RCC 7860 (cell line): ENCODE results near the gene SLC43A1.

Experiments
- DNase-seq: peaks from one replicate; pipeline ENCODE4 v3.0.0-alpha.2; 2015; ENCODE audit warnings: low spot score
- FAIRE-seq: peaks from 2 replicates; lab custom pipeline; 2012; peaks lifted over from hg19 to GRCh38; lab: Jason Lieb, UNC

Gene SLC43A1

DNA sequence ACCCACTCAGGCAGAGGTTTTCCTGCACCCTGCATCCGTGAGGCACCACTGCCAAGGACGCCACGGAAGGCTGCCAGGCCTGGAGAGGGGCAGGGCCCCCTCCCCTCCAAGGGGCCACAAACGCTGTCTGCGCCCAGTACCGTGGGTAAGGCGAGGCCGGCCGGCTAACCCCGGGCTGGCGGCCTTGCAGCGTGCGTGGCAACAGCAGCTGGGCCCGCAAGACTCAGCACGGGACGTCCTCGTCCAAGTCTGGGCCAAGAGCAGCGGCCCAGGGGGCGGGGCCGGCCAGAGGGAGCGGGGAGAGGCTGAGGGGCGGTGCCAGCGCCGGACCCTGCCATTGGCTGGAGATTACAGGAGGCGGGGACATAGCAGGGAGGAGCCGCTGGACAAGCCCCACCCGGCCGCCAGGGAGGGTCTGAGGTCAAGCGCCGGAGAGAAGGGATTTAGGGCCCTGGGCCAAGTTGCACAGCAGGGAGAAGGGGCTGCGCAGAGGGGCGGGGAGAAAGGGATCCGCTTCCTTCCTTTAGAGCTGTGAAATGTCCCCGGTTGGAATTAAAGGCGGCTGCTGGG lies 16.0 kb downstream of the SLC43A1 start:
- DNase-seq (no peak), FAIRE-seq (no peak)

DNA sequence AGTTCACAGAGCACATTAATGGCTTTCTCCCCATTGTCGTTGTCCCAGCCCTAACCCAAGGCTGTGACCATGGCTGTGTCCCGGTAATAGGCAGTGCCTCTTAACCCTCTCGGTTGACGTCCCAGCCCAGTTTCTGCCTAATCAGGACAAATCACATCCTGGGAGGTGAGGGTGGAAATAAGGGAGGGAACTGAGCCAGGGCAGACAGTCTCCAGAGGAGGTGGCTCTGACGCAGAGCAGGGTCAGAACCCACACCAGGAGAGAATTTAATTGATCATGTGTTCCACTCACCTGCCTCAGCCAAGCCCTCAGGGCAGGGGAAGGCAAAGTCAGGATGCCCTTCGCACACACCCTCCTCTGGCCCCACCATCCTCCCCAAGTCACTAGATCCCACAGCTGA lies 17.0 kb downstream of the SLC43A1 start:
- FAIRE-seq: no peak
- DNase-seq: no peak

- no peak for DNase-seq
- FAIRE-seq: no peak
Measured at GRCh38 chr11:57497303-57498247, 17.9 kb downstream of the SLC43A1 start.

GRCh38 chr11:57496109-57496820 lies 19.2 kb downstream of the SLC43A1 start:
- FAIRE-seq (no peak), DNase-seq (no peak)

DNA sequence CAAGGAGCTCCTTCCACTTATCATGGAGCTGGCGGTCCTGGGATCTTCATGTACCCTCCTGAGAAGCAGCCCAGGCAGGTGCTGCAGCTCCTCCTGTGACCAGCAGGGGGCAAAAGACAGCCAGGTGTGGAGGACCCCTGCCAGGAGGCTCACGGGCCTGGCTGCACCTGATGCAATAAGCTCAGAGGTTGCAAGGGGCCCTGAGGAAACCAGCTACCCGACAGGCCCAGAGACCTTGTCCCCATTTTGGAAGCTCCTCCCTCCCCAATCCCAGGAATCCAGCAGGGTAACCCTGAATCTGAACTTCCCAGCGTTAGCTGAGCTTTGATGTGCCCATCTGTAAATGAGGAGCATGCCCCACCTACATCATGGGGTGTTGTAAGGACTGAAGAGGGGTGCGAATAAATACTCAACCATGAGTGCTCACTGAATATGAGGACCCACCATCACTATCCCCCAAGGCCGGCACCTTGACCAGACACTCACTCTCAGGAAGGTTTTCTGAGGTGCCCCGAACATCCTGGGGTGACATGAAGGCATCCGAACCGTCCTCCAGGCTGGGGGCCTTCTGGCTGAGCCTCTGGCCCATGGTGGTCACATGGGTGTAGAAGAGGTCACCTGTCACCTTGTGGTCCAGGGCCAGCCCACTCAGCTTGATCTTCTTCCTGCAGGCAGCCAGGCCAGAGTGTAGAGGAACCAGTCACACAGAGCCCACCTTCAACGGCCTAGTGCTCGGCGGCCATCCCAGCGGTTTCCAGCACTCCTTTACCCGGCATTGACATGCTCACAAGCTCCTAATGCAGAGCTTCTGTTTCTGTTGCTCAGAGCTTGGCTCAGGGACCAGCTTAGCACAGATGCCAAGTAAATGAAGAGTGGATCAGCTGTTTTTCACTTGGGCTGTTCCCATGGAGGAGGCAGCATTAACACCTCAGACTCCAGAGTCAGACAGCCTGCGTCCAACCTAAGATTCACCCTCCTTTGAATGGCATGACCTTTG lies 21.7 kb downstream of the SLC43A1 start:
- DNase-seq: peak; percentile 12
- no peak for FAIRE-seq

- FAIRE-seq: no peak
- DNase-seq: no peak
Measured at GRCh38 chr11:57491371-57492061, 24.0 kb downstream of the SLC43A1 start.

GRCh38 chr11:57490456-57491248 lies 24.9 kb downstream of the SLC43A1 start:
- DNase-seq (no peak), FAIRE-seq (no peak)

GRCh38 chr11:57487920-57488659 lies 27.4 kb downstream of the SLC43A1 start:
- DNase-seq (no peak), FAIRE-seq (no peak)

DNA sequence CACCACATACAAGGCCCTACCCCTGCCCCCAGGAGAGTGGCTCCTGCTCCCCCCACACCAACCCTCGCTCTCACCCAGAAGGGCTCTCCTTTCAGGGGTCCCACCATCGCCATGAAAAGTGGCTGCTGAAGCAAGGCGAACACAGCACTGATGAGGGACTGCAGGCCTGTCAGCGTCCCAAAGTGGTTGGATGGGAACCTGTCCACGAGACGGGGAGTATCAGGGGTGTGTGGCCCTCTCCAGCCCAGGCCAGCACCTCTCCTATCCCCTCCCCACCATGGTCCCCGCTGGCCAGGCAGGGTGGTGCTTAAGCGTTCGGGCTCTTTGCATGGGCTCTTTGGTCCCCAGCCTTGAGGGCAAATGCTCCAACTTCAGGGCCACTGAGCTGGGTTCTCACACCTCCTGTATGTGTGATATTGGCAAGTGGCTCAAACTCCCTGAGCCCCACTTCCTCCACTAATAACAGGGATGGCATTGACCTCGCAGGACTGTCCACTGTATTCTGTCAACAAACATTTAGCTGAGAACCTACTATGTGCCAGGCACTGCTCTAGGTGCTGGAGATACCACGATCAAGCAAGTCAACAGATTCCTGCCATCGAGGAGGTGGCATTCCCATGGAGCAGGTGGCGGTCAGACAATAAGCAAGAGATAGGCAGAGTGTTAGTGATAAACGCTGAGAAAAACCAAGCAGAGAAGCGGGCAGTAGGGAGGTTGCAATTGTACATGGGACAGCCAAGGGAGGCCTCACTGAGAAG lies 28.3 kb downstream of the SLC43A1 start:
- no peak for FAIRE-seq
- no peak for DNase-seq

DNA sequence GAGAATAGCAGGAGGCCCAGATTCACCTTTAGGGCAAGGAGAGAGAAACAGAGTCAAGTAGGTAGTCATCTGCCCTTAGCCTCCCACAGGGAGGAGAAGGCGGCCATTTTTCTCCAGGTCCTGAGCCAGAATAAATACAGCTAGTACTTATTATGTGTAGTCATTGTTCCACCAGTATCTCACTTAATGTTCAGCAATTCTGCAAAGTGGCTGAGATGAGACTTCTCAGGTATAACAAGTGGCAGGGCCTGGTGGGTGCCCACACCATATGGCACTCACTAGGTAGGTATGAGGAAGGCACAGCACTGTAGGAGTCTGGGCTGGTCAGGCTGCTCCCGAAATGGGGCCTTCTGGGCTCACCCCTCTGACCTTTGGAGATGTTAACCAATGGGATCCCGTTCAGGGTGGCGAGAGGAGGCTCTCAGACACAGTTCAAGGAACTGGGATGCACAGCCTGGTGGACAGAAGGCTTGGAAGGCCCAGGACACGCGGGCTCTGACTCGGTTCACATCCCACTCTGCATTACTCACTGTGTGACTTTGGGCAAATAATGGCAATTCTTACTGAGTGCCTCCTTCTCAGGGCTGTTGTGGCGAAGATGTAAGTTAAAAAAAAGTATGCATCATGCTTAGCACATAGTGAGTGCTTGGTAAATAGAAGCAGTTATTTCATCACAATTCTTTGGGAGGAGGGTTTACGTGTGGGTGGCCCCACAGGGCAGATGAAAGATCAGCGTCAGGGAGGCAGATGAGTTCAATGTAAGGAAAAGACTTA lies 30.1 kb downstream of the SLC43A1 start:
- no peak for DNase-seq
- FAIRE-seq: no peak

DNA sequence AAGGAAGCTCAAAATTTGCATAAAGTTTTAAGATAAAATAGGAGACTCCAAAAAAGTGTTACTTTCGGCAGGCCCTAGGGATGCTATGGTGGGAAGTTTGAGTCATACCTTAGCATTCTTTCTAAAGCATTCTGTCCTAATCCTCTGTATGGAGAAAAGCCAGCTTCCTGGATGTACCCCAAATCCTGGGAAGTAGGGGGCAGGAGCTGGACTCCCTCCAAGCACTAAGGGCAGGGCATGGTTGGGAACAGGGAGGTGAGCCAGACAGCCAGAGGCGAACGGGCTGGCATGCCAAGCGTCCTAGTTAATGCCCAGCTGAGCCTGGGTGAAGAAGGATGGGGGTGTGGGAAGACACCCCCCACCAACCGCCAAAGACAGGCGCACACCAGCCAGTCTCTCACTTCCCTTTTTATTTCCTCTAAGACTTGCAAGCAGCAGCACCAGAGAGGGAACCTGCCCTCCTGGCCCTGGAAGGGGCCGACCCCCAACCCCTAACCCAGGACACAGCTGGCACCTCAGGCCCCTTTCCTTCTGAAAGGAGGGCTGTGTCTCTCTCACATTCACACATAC lies 31.3 kb downstream of the SLC43A1 start:
- no peak for FAIRE-seq

GRCh38 chr11:57483562-57483918 lies 32.0 kb downstream of the SLC43A1 start:
- DNase-seq (no peak), FAIRE-seq (no peak)

More for the DNA sequence above, 31.3 kb downstream of the SLC43A1 start:
- DNase-seq: no peak

DNA sequence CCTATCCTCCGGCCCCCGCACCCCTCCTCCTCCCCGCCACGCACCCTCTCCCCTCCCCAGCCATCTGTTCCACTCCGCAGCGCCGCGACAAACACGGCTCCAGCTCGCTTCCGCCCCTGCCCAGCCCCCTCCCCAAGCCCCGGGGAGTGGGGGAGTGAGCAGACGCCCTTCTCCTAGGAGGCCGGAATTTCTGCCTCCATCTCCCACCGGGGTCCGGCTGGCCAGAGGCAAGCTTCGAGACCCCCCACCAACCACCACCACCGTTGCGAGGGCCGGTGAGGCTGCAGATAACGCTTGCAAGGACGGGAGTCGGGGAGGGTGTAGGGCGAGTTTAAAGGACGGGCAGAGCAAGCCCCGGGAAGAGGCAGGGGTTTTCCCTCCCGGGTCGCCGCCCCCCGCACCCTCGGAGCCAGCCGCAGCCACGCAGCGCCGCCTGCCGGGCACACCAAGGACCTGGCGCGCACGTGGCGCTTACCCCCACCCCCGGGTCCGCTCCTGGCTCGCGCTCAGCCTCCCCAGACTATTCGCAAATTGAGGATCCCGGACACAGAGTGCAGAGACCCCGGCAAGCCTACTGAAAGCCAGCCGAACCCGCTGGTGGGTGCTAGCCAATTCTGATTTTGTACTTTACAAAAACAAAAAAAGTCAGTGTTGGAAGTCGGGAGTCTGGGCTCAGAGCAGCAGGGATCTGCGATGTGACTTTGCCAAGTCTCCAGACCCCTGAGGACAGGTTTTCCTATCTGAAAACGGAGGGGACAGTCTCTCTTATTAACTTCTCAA lies 32.5 kb downstream of the SLC43A1 start:
- no peak for FAIRE-seq
- no peak for DNase-seq

DNA sequence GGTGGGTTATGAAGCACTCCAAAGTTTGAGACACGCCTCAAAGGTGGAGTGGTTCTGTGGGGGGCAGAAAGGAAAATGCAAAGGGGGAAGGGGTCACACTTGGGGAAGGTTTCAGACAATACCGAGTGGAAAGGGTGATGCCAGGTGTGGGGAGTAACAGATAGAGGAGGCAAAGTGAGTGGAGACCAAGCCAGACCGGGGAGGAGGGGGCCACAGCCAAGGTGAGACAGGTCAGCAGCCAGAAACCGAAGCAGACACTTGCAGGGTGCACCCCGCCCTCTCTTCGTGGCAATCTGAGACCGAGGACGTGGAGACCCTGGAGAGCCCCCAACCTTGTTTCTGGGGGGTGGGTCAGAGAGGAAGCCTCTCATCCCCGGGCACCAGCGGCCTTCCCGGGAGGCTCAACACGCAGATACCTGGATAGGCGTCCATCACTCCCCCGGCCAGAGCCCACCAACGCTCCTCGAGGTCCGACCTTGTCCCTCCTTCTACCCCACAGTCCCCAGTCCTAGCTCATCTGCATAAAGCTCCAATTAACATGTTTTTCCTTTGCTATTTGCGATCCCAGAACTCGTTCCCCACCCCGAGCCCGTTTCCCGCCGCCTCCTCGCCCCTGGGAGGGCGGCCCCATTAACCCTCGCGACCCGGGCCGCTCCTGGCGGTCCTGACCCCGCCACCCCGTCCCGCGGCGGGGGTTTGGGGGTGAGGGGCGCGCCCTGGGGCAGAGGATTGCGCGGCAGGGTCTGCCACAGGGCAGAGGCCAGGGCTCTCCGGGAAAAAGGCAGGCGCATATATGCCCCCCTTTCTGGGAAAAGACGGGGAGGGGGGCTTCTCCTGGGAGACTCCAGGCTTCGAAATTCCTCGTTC lies 33.4 kb downstream of the SLC43A1 start:
- DNase-seq (no peak), FAIRE-seq (no peak)

DNA sequence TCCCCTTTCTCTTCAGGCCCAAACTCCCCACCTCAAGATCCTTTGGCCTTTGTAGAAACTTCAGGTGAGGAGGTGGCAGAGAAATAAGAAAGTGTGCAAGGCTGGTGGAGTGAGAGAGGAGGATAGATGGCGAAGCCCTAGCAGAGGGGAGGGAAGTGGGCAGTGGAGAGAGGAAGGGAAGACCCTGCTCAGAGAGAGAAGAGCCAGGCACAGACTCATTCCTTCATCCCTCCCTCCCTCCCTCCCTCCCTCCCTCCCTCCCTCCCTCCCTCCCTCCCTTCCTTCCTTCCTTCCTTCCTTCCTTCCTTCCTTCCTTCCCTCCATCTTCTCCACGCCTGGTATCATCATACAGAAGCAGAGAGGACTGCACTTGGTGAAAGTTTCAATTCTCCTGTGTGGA lies 34.2 kb downstream of the SLC43A1 start:
- FAIRE-seq (no peak), DNase-seq (no peak)
